Cerebellar nuclear complex (tissue), 1 donor: ENCODE results near the gene SDHAF3.

ENCODE experiments used
- DNase-seq, 2 experiments: peaks; one replicate each; lab custom pipeline; 2025; lab: John Stamatoyannopoulos, UW

Gene SDHAF3

DNA sequence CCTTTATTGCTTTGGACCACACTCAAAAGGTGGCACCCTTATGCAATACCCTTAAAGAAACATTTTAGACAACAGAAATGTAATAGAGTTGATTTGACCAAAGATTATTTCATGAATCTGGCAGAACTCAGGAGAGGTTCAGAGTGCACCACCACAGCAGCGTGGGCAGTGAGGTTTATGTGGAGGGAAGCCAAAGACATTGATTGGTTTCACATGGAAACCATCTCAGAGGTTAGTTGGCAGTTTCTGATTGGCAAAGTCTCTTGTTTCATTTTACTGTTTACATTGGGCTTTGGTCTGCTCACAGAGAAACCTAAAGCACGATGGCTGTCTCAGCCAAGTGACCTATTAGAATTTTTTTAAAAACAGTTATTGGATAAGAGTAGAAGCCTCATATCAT is 101.3 kb downstream of the SDHAF3 start:
- DNase-seq, result no peak

- no peak for DNase-seq
Measured at GRCh38 chr7:97219237-97219636, 101.7 kb downstream of the SDHAF3 start.

GRCh38 chr7:97224316-97224715 is 106.8 kb downstream of the SDHAF3 start:
- no peak for DNase-seq

- no peak for DNase-seq
Measured at GRCh38 chr7:97226541-97226940, 109.0 kb downstream of the SDHAF3 start.
